ENCODE data around the gene ASXL1. TPM values are rescaled to one million over a fixed set of nuclear protein-coding genes. Genes with fewer than 3 reads are reported as not detected.
A peak's percentile ranks its signal among the peaks of the same experiment; 100 is the strongest.
"Not testable (repeated sequence)": the region's sequence is repeated elsewhere in the genome, so short reads cannot be mapped to it uniquely, and the experiment has no call there.

ASXL1 gene
- total RNA-seq (2014; rRNA removed; shearing (Covaris generic)), result 27.4 and 43.5 TPM in 2 replicates

- DNase-seq (ENCODE audit: low read depth), result peak; percentile 99
Observed at GRCh38 chr20:32357869-32358631, at the start of gene ASXL1. ASXL1 (plus strand) TSS chr20:32358331; CDS start chr20:32358776, 445 bp downstream.

DNA sequence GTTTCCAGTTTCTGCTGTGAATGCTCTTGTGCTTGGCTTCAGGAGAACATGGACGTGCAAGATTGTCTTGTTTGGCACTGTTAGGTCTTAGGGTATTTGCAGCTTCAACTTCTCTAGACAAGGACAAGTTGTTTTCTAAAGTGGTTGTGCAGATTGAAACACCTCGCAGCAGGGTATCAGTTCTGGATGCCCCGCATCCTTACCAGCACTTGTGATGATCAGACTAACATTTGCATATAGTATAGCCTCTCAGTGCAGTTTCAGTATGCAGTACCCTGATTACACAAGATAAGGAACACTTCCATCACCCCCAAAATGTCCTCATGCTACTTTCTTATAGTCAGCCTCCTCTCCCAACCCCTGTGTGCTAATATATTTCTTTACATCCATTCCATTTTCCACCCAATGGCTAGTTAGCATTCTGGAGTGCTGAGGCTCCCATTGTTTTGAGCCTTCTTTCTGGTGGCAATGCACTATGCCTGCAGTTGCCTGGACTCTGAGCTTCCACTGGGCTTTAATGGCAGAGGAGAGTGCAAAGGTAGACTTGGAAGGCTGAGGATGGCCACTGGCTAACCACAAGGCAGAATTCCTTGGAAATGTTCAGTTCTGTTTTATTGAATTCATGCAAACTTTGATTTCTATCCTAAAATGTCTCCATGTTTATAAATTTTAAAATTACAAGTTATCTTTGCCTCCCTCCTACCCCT is 45.3 kb upstream of the ASXL1 start:
- DNase-seq (ENCODE audit: low read depth), result no peak

DNA sequence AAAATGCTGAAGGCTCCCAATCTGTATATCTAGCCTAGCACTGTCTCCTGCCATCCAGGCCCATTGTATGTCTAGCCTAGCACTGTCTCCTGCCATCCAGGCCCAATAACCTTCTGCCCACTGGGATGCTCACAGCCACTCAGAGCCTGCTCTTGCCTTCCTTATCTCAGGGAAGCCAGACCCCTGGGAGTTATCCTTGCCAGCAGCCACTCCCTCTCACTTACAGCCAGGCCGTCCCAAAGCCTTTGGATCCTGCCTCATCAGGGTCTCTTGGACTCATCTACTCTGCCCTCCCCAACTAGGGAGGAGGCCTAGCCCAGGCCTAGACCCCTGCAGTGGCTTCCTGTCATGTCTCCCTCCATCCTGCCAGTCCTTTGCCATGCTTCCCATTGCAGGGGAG is 43.4 kb upstream of the ASXL1 start:
- DNase-seq (ENCODE audit: low read depth), result no peak

GRCh38 chr20:32315399-32315798 is 42.7 kb upstream of the ASXL1 start:
- no peak for DNase-seq (ENCODE audit: low read depth)

- DNase-seq (ENCODE audit: low read depth), result no peak
Observed at GRCh38 chr20:32315891-32316290, 42.2 kb upstream of the ASXL1 start.

- DNase-seq (ENCODE audit: low read depth), result peak; percentile 82
Observed at GRCh38 chr20:32316667-32317066, 41.5 kb upstream of the ASXL1 start.

DNA sequence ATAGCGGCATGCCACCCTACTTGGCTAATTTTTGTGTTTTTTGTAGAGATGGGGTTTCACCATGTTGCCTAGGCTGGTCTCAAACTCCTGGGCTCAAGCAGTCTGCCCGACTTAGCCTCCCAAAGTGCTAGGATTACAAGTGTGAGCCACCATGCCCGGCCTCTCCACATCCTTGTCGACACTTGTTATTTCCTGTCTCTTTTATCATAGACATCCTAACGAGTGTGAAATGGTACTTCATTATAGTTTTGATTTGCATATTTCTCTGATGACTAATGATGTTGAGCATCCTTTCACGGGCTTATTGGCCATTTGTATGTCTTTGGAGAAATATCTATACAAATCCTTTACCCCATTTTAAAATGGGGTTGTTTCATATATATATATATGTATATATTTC is 39.0 kb upstream of the ASXL1 start:
- no peak for DNase-seq (ENCODE audit: low read depth)

- DNase-seq (ENCODE audit: low read depth), result no peak
Observed at GRCh38 chr20:32320305-32320704, 37.8 kb upstream of the ASXL1 start.

DNA sequence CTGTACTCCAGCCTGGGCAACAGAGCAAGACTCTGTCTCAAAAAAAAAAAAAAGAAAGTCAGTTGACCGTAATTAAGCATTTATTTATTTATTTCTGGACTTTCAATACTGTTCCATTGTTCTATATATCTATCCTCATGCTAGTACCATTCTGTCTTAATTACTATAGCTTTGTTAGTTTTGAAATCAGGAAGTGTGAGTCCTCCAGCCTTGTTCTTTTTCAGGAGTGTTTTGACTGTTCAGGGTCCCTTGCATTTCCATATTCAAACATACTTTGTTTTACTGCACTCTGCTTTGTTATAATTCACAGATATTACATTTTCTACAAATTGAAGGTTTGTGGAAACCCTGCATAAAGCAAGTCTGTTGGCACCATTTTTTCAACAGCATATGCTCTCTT is 36.7 kb upstream of the ASXL1 start:
- no peak for DNase-seq (ENCODE audit: low read depth)

GRCh38 chr20:32322260-32322659 is 35.9 kb upstream of the ASXL1 start:
- not testable (repeated sequence) for DNase-seq (ENCODE audit: low read depth)

DNA sequence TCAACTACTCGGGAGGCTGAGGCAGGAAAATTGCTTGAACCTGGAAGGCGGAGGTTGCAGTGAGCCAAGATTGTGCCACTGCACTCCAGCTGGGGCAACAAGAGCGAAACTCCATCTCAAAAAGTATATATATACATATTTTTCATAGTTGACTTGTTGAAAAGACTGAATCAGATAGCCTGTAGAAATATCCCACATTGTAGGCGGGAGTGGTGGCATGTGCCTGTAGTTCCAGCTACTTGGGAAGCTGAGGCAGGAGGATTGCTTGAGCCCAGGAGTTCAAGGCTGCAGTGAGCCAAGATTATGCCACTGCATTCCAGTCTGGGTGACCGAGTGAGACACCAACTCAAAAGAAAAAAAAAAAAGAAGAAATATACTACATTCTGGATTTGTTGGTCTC is 34.4 kb upstream of the ASXL1 start:
- DNase-seq (ENCODE audit: low read depth), result not testable (repeated sequence)

DNA sequence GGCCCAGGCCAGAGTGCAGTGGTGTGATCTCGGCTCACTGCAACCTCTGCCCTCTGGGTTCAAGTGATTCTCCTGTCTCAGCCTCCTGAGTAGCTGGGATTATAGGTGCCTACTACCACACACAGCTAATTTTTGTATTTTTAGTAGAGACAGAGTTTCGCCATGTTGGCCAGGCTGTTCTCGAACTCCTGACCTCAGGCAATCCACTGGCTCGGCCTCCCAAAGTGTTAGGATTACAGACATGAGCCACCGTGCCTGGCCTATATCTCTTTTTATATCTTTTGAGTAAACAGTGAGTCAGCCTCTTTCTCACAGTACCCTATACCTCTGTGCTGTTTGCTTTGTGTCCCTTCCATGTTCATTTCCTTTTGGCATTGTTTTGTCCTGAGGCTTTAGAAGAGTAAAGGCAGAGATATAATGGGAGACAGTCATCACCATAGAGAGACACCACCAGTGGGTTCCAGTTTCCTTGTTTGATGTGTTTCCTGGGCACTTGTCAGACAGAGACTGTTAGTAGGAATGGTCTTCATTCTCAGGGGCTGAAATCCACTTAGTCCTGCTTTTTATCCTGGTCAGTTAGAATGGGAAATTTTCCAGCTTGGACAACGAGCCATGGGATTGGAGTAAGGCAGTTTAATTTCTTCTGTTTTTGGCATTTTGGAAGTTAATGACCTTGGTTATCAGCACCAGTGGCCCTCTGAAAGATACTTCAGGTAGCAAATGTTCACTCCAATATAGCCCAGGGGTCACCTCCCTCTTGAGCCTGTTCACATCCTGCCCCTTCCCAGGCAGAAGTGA is 32.2 kb upstream of the ASXL1 start:
- DNase-seq (ENCODE audit: low read depth), result peak; percentile 97

DNA sequence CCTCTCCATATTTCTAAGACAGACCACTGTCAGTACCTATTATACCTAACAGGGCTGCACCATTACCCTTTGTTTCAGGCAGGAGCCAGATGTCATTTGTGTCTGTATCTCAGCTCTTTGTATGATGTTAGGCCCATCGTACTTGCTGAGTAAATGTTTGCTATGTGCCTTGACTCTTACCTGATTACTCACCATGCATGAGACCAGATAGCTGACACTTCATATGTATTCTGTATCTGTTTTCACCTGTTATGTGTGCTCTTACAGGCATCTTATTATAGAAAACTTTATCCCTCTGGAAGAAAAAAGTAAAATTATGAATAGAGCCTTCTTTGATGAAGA is 31.7 kb upstream of the ASXL1 start:
- no peak for DNase-seq (ENCODE audit: low read depth)

DNA sequence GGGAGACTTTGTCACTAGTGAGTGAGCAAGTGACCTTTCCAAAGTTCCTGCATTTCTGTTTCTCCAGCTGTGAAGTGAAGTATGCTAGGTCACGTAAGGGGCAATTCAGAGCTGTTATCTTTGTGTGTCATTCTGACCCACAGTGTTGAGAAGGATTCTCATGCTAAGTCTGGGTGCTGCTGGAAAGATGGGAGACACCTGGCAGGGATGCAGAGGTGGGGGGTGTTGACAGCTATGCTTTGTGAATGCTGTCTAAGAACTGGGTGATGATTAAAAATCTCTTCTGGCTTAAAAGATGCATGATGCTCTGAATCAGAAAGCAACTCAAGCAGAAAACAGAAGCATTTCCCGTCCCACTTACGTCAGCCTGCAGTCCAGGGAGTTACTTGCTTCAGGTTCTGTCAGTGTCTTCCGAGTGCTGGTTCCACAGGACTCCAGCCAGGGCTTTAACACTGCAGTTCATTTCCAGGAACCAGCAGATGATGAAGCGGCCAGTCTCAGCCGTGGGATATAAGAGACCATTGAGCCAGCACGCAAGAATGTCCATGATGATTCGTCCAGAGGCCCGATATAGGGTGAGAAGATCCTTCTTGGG is 30.9 kb upstream of the ASXL1 start:
- DNase-seq (ENCODE audit: low read depth), result peak; percentile 40

- no peak for DNase-seq (ENCODE audit: low read depth)
Observed at GRCh38 chr20:32329817-32330554, 28.1 kb upstream of the ASXL1 start.

- DNase-seq (ENCODE audit: low read depth), result no peak
Observed at GRCh38 chr20:32330555-32330897, 27.6 kb upstream of the ASXL1 start.

GRCh38 chr20:32332614-32333013 is 25.5 kb upstream of the ASXL1 start:
- DNase-seq (ENCODE audit: low read depth), result peak; percentile 79

GRCh38 chr20:32333181-32333987 is 24.7 kb upstream of the ASXL1 start:
- DNase-seq (ENCODE audit: low read depth), result no peak

DNA sequence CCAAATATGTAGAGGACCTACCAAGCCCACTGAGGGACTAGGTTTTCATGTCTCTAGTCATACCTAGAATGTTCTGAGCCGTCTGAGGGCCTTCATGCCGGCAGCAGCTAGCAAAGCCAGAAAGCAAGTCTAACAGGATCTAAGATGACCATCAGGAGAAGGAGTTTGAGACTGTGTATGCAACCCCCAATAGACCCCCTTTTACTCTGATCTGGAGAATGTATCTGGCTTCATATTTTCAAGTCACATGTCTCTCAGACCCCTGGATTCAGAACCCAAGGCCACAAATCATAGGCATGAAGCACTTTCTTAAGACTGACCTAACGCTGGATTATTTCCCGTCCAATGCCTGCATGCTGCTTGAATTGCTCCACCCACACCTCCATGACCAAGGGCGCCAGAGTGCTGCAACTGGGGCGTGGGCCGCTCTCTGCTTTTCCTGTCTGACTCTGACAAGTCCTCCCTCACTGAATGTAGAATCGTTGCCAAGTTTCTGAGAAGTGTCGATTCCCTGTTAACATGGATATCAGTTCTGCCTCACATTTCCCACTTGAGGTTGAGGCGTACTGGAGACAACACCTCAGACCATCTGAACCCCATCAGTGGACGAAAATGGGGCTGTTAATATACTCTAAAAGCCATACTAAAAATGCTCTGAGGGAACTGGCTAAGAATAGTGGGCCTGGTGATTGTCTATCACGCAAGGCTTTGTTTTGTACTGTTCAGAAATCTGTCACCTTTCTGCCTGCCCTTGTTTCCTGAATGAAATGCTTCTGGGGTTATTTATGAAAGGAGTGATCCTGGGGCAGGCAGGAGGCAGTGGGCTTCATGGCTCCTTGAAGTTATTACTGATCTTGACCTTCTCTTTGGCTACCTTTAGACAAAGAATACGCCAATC is 23.9 kb upstream of the ASXL1 start:
- DNase-seq (ENCODE audit: low read depth), result no peak

DNA sequence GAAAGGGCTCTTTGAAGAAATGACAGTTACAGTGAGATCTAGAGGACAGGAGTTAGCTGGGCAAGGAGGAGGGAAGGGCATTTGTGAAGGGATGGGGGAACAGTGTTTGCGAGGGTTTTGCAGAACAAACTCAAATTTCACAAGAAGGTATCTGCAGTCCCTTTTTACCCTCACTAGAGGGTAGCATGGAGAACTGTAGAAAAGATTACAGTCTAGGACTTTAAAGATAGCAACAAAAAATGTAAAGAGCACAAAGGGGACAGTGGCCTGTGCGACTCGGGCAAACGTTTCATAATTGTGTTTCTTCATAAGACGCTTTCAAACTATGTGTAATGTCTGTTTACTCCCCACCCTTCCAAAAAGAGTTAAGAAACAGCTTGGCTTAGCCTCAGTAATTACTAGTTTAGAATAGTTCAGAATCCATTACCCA is 21.2 kb upstream of the ASXL1 start:
- DNase-seq (ENCODE audit: low read depth), result peak; percentile 61
